WTC11 (cell line): ENCODE results near the gene TKTL1. TPM values are rescaled to one million over a fixed set of nuclear protein-coding genes. Genes with fewer than 3 reads are reported as not detected.

Experiments
- ATAC-seq: fragments of 200-7000 bp; cut with Tn5 transposase; 2 replicates; pipeline ENCODE4 v1.10.0; 2021; ENCODE audit warnings: mild to moderate bottlenecking, moderate library complexity
- CTCF ChIA-PET: fragments of 300-600 bp; sonication (Branson Sonifier 250); formaldehyde crosslinking; loops from one replicate; lab custom pipeline; 2021; ENCODE audit warnings: antibody characterized with exemption; lab: Charles Lee
- POLR2A ChIA-PET: fragments of 350-600 bp; sonication (Branson Sonifier 250); formaldehyde crosslinking; loops from one replicate; lab custom pipeline; 2021; ENCODE audit warnings: antibody characterized with exemption; lab: Charles Lee
- DNase-seq: peaks from one replicate; pipeline ENCODE4 v3.0.0; 2021; ENCODE audit warnings: low spot score
- H3K27ac Mint-ChIP-seq: 2 replicates; pipeline ENCODE4 v1.8.0; 2021; ENCODE audit warnings: mixed read lengths
- H3K27me3 Mint-ChIP-seq: 2 replicates; pipeline ENCODE4 v1.8.0; 2021; ENCODE audit warnings: low read depth, mild to moderate bottlenecking, moderate library complexity, mixed read lengths
- H3K36me3 Mint-ChIP-seq: 2 replicates; pipeline ENCODE4 v1.8.0; 2021; ENCODE audit warnings: mixed read lengths
- H3K4me1 Mint-ChIP-seq: 2 replicates; pipeline ENCODE4 v1.8.0; 2022; ENCODE audit warnings: mixed read lengths
- H3K4me3 Mint-ChIP-seq: 2 replicates; pipeline ENCODE4 v1.8.0; 2021; ENCODE audit warnings: mild to moderate bottlenecking, moderate library complexity, mixed read lengths
- H3K9me3 Mint-ChIP-seq: 2 replicates; pipeline ENCODE4 v1.8.0; 2021; ENCODE audit warnings: mixed read lengths
- FOXP1 ChIP-seq: sonication (generic); formaldehyde crosslinking; IDR thresholded peaks from 2 replicates; pipeline ENCODE4 v1.8.0; 2022; ENCODE audit warnings: missing genetic modification reagents, mild to moderate bottlenecking, moderate library complexity, borderline replicate concordance
- GABPB1 ChIP-seq: sonication (generic); formaldehyde crosslinking; IDR thresholded peaks from 2 replicates; pipeline ENCODE4 v1.8.1; 2023; ENCODE audit warnings: mild to moderate bottlenecking, missing genetic modification reagents
- NFYB ChIP-seq: sonication (generic); formaldehyde crosslinking; conservative IDR thresholded peaks from 2 replicates; pipeline ENCODE4 v1.8.0; 2022; ENCODE audit warnings: low read depth, missing genetic modification reagents
- NR3C1 ChIP-seq: sonication (generic); formaldehyde crosslinking; conservative IDR thresholded peaks from 2 replicates; pipeline ENCODE4 v1.8.1; 2023; ENCODE audit warnings: low read depth, mild to moderate bottlenecking, missing genetic modification reagents
- RORB ChIP-seq: fragments of 250-450 bp; sonication (Bioruptor Pico); IDR thresholded peaks from 2 replicates; pipeline ENCODE4 v1.9.0; 2021; ENCODE audit warnings: mild to moderate bottlenecking
- SMAD3 ChIP-seq: sonication (generic); formaldehyde crosslinking; IDR thresholded peaks from 2 replicates; pipeline ENCODE4 v1.8.0; 2022; ENCODE audit warnings: missing genetic modification reagents, mild to moderate bottlenecking, borderline replicate concordance
- SOX15 ChIP-seq: fragments of 250-450 bp; sonication (Bioruptor Pico); IDR thresholded peaks from 2 replicates; pipeline ENCODE4 v1.9.0; 2021; ENCODE audit warnings: mild to moderate bottlenecking
- ZNF138 ChIP-seq: sonication (generic); formaldehyde crosslinking; conservative IDR thresholded peaks from 2 replicates; pipeline ENCODE4 v1.8.1; 2022; ENCODE audit warnings: mild to moderate bottlenecking, moderate library complexity, missing genetic modification reagents
- ZNF423 ChIP-seq: fragments of 250-450 bp; sonication (Bioruptor Pico); IDR thresholded peaks from 2 replicates; pipeline ENCODE4 v2.1.2; 2022; ENCODE audit warnings: mild to moderate bottlenecking, moderate library complexity
- total RNA-seq: library from RNA; stranded (reverse); gene quantifications from 3 replicates; pipeline ENCODE4 v1.2.3, GENCODE V29; 2021
- TF ChIP-seq, protein P1 (sequence below): fragments of 250-450 bp; sonication (Bioruptor Pico); IDR thresholded peaks from 2 replicates; pipeline ENCODE4 v1.9.0; 2021; ENCODE audit warnings: mild to moderate bottlenecking
- TF ChIP-seq, protein P2 (sequence below): sonication (generic); formaldehyde crosslinking; IDR thresholded peaks from 2 replicates; pipeline ENCODE4 v1.8.0; 2023; ENCODE audit warnings: mild to moderate bottlenecking, missing genetic modification reagents
- TF ChIP-seq, protein P3 (sequence below): sonication (generic); formaldehyde crosslinking; IDR thresholded peaks from 2 replicates; pipeline ENCODE4 v1.8.0; 2023; ENCODE audit warnings: missing genetic modification reagents
- TF ChIP-seq, protein P4 (sequence below): sonication (generic); formaldehyde crosslinking; conservative IDR thresholded peaks from 2 replicates; pipeline ENCODE4 v1.8.1; 2022; ENCODE audit warnings: mild to moderate bottlenecking, missing genetic modification reagents
- TF ChIP-seq, protein P5 (sequence below): sonication (generic); formaldehyde crosslinking; IDR thresholded peaks from 2 replicates; pipeline ENCODE4 v1.8.1; 2022; ENCODE audit warnings: low read depth, missing genetic modification reagents, borderline replicate concordance
- TF ChIP-seq, protein P6 (sequence below): fragments of 250-450 bp; sonication (Bioruptor Pico); IDR thresholded peaks from 2 replicates; pipeline ENCODE4 v1.9.0; 2021; ENCODE audit warnings: moderate library complexity, mild to moderate bottlenecking, inconsistent platforms, borderline replicate concordance
- TF ChIP-seq, protein P7 (sequence below): fragments of 250-450 bp; sonication (Bioruptor Pico); IDR thresholded peaks from 2 replicates; pipeline ENCODE4 v1.8.0; 2021; ENCODE audit warnings: mild to moderate bottlenecking

The TKTL1 gene
- total RNA-seq, 1 experiment from 2014 or later = 0.46 TPM

DNA sequence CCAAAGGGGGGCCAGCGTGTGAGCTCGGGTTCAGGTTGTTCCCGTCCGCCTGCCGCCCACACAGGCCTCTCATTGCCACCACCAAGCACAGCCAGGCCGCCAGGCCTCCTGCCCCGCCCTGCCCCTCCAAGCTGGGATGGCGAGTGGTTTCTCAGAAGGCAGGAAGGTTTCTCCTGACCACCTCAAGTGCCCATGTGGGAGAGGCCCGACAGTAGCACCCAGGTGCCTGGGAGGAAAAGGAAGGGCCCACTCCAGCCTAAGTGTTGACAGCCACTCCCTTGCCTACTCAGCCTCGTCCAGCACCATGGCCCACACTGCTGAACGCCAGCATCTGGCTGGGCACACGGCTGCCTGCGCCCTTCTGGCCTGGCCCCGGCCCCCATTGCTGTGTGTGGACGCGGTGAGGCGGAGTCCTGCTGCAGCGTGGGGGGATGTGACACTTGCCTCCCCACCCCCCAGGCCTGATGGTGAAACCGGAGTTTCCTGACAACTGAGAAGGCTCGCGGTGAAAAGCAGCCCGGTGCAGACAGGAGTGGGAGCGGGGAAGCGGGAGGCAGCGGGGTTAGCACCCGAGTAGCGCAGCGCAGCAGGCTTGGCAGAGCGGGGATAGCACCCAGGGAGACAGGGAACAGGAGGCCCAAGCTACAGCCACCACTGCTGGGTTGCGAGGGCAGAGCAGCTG lies 59.6 kb downstream of the TKTL1 start:
- CTCF ChIA-PET = no interaction called here
- POLR2A ChIA-PET = interaction anchor here (0.8 kb wide), 1 partner anchor 14 kb away, joined by 3 read pairs; no protein-coding TSS in a partner anchor

More for the DNA sequence above, 59.6 kb downstream of the TKTL1 start:
- H3K4me1 Mint-ChIP-seq = no peaks in the 10 kb centered on the region
- peaks cover 29% of the 10 kb centered on the region for H3K36me3 Mint-ChIP-seq
- no peaks in the 10 kb centered on the region for H3K27me3 Mint-ChIP-seq
- H3K27ac Mint-ChIP-seq = no peak overlapping the region
- TF ChIP-seq, protein P1, sequence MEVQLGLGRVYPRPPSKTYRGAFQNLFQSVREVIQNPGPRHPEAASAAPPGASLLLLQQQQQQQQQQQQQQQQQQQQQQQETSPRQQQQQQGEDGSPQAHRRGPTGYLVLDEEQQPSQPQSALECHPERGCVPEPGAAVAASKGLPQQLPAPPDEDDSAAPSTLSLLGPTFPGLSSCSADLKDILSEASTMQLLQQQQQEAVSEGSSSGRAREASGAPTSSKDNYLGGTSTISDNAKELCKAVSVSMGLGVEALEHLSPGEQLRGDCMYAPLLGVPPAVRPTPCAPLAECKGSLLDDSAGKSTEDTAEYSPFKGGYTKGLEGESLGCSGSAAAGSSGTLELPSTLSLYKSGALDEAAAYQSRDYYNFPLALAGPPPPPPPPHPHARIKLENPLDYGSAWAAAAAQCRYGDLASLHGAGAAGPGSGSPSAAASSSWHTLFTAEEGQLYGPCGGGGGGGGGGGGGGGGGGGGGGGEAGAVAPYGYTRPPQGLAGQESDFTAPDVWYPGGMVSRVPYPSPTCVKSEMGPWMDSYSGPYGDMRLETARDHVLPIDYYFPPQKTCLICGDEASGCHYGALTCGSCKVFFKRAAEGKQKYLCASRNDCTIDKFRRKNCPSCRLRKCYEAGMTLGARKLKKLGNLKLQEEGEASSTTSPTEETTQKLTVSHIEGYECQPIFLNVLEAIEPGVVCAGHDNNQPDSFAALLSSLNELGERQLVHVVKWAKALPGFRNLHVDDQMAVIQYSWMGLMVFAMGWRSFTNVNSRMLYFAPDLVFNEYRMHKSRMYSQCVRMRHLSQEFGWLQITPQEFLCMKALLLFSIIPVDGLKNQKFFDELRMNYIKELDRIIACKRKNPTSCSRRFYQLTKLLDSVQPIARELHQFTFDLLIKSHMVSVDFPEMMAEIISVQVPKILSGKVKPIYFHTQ (CRISPR knock-in tag) = no peak
- TF ChIP-seq RORB (CRISPR knock-in tag) = no peak
- TF ChIP-seq, protein P2, sequence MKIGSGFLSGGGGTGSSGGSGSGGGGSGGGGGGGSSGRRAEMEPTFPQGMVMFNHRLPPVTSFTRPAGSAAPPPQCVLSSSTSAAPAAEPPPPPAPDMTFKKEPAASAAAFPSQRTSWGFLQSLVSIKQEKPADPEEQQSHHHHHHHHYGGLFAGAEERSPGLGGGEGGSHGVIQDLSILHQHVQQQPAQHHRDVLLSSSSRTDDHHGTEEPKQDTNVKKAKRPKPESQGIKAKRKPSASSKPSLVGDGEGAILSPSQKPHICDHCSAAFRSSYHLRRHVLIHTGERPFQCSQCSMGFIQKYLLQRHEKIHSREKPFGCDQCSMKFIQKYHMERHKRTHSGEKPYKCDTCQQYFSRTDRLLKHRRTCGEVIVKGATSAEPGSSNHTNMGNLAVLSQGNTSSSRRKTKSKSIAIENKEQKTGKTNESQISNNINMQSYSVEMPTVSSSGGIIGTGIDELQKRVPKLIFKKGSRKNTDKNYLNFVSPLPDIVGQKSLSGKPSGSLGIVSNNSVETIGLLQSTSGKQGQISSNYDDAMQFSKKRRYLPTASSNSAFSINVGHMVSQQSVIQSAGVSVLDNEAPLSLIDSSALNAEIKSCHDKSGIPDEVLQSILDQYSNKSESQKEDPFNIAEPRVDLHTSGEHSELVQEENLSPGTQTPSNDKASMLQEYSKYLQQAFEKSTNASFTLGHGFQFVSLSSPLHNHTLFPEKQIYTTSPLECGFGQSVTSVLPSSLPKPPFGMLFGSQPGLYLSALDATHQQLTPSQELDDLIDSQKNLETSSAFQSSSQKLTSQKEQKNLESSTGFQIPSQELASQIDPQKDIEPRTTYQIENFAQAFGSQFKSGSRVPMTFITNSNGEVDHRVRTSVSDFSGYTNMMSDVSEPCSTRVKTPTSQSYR (CRISPR knock-in tag) = no peak
- no peak for TF ChIP-seq NFYB
- no peak for TF ChIP-seq NR3C1 (CRISPR knock-in tag)
- TF ChIP-seq, protein P3, sequence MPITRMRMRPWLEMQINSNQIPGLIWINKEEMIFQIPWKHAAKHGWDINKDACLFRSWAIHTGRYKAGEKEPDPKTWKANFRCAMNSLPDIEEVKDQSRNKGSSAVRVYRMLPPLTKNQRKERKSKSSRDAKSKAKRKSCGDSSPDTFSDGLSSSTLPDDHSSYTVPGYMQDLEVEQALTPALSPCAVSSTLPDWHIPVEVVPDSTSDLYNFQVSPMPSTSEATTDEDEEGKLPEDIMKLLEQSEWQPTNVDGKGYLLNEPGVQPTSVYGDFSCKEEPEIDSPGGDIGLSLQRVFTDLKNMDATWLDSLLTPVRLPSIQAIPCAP (CRISPR knock-in tag) = no peak
- no peak for TF ChIP-seq ZNF138
- TF ChIP-seq FOXP1 (CRISPR knock-in tag) = no peak
- TF ChIP-seq, protein P4, sequence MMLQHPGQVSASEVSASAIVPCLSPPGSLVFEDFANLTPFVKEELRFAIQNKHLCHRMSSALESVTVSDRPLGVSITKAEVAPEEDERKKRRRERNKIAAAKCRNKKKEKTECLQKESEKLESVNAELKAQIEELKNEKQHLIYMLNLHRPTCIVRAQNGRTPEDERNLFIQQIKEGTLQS = no peak
- TF ChIP-seq, protein P5, sequence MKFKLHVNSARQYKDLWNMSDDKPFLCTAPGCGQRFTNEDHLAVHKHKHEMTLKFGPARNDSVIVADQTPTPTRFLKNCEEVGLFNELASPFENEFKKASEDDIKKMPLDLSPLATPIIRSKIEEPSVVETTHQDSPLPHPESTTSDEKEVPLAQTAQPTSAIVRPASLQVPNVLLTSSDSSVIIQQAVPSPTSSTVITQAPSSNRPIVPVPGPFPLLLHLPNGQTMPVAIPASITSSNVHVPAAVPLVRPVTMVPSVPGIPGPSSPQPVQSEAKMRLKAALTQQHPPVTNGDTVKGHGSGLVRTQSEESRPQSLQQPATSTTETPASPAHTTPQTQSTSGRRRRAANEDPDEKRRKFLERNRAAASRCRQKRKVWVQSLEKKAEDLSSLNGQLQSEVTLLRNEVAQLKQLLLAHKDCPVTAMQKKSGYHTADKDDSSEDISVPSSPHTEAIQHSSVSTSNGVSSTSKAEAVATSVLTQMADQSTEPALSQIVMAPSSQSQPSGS (CRISPR knock-in tag) = no peak
- TF ChIP-seq SMAD3 (CRISPR knock-in tag) = no peak
- TF ChIP-seq, protein P6, sequence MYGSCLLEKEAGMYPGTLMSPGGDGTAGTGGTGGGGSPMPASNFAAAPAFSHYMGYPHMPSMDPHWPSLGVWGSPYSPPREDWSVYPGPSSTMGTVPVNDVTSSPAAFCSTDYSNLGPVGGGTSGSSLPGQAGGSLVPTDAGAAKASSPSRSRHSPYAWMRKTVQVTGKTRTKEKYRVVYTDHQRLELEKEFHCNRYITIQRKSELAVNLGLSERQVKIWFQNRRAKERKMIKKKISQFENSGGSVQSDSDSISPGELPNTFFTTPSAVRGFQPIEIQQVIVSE = no peak
- TF ChIP-seq, protein P7, sequence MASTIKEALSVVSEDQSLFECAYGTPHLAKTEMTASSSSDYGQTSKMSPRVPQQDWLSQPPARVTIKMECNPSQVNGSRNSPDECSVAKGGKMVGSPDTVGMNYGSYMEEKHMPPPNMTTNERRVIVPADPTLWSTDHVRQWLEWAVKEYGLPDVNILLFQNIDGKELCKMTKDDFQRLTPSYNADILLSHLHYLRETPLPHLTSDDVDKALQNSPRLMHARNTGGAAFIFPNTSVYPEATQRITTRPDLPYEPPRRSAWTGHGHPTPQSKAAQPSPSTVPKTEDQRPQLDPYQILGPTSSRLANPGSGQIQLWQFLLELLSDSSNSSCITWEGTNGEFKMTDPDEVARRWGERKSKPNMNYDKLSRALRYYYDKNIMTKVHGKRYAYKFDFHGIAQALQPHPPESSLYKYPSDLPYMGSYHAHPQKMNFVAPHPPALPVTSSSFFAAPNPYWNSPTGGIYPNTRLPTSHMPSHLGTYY = no peak
- no peak for TF ChIP-seq ZNF423 (CRISPR knock-in tag)
- TF ChIP-seq GABPB1 = no peak
- TF ChIP-seq SOX15 (CRISPR knock-in tag) = no peak
- no peak for DNase-seq
- ATAC-seq = no peak
- H3K4me3 Mint-ChIP-seq = no peak overlapping the region
- no peaks in the 10 kb centered on the region for H3K9me3 Mint-ChIP-seq
